GM23248 (cell line): ENCODE data around the gene KIAA1958.

ENCODE experiments used
- EZH2 ChIP-seq: fragments of 200-600 bp; sonication (generic); IDR thresholded peaks from 2 replicates; pipeline ENCODE4 v1.6.1; 2018; ENCODE audit warnings: antibody characterized with exemption, mild to moderate bottlenecking; ENCODE audit not compliant: insufficient read depth, poor library complexity, severe bottlenecking
- EZH2phosphoT487 ChIP-seq: fragments of 200-600 bp; sonication (generic); IDR thresholded peaks from 2 replicates; pipeline ENCODE4 v1.6.1; 2018; ENCODE audit warnings: antibody characterized with exemption, moderate library complexity, mild to moderate bottlenecking, low read depth; ENCODE audit not compliant: insufficient read depth

DNA sequence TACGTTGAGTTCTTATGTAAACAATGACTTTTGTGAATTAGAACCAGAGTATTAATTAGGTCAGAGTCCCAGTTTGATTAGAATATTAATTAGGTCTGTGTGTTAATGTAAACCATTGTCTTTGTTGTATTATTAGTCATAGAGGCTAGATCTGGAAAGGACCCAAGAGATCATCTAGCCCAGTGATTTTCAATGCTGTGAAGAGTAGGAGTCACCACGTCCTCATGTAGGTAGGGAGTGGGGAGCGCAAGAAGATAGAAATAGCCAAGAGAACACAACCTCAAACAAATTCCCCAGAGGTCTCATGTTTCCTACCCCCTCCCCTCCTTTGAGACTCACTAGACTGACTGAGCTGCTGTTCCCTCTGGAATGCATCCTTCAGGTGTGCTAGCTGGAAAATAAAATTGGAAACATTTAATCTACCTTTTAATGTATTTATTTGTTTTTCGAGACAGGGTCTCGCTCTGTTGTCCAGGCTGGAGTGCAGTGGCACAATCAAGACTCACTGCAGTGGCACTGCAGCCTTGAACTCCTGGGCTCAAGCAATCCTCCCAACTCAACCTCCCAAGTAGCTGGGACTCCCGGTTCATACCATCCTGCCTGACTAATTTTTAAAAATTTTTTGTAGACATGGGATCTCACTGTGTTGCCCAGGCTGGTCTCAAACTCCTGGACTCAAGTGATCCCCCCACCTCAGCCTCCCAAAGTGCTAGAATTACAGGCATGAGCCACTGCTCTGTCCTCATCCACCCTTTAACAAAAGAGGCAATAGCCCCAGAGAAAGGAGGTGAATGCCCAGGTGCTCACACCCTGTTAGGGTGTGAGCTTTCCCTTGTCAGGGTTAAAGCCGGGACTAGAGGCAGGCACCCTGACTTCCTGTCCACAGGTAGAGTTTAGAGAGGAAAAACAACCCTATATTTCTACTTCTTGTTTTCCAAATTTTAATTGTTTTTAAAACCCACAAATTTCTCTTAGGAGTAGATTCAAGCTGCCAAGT is 138.4 kb downstream of the KIAA1958 start:
- no peak for TF ChIP-seq EZH2
- TF ChIP-seq EZH2phosphoT487: no peak
